NCI-H2081 (cell line): ENCODE measurements around the gene FRS3.

Experiments
- DNase-seq, 2 experiments: peaks; one replicate each; lab custom pipeline; 2025; lab: John Stamatoyannopoulos, UW

Gene FRS3

DNA sequence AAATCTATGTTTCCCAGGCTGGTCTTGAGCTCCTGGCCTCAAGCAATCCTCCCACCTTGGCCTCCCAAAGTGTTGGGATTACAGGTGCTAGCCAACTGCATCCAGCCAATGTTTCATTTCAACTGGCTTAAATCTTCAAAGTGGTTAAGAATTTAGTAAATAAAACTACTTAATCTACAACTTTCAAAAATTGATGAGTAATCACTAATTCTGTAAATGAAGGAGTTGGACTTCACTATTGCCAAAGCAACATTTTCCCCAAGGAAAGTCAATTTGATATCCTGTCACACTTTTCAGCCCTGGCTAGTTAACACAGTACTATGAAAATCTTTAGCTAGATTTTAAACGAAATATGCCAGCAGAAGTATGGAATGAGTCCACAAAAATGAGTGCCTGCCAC is 11.6 kb upstream of the FRS3 start:
- no peak for DNase-seq

DNA sequence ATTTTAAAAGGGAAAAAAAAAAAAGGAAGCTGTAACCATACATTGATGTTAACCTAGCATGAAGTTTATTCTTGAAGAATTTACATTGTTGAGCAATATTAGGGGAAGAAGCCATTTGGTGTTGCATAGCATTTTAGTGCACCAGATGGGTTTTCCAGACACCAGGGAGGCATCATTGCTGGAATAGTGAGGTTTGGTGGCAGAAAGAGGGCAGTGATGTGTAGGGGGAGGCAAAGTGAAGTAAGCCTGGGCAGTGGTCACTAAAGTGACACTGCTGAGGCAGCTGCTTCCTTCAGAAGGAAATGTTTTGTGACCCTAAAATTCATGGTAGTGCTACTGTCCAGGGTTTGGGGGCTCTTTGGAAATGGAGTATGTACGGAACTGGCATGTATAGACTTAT is 10.3 kb upstream of the FRS3 start:
- no peak for DNase-seq

DNA sequence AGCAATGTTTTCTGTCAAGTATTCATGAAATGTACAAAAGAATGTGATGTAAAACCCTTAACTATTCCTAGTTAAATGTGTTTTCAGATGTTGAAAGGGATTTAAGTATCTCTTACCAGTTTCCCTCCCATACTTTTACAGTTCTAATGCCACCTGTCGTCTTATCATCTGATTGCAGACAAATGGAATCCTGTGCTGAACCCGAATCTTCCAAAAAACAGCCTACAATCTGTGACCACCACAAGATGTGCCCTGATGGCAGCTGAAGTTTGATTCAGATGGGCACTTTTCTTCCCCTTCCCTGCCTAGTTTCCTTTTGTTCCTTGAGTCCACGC is 9.7 kb upstream of the FRS3 start:
- DNase-seq, result no peak

DNA sequence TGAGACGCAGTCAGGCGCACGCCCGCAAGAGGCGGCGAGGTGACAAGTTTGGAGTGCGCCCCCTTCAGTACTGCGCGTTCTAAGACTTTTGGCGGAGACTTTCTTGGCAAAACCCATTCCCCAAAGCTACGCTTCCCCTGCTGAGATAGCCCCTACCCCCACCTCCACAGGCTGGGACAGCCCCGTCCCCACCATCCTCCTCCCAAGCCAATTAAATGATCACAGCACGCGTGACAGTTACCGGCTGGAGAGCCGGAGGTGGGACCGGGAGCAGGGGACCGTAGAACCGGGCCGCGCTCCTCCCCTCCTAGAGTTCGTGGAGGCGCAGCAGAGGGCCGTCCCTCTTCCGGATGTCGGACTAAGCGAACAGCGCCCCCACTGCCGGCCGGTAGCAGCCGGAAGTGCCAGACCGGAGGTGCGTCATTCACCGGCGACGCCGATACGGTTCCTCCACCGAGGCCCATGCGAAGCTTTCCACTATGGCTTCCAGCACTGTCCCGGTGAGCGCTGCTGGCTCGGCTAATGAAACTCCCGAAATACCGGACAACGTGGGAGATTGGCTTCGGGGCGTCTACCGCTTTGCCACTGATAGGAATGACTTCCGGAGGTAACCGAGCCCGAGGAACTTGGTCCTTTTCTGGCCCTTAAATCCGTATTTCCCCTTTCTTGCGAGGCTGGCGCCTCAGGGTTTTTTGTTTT is 7.7 kb upstream of the FRS3 start, which contains the start of gene TOMM6:
TSS of gene TOMM6 (plus strand) at position 476 of the 699 bp plus-strand sequence. CDS start at position 480, 4 bp downstream.
- peak; percentile 86 to 93 for DNase-seq

DNA sequence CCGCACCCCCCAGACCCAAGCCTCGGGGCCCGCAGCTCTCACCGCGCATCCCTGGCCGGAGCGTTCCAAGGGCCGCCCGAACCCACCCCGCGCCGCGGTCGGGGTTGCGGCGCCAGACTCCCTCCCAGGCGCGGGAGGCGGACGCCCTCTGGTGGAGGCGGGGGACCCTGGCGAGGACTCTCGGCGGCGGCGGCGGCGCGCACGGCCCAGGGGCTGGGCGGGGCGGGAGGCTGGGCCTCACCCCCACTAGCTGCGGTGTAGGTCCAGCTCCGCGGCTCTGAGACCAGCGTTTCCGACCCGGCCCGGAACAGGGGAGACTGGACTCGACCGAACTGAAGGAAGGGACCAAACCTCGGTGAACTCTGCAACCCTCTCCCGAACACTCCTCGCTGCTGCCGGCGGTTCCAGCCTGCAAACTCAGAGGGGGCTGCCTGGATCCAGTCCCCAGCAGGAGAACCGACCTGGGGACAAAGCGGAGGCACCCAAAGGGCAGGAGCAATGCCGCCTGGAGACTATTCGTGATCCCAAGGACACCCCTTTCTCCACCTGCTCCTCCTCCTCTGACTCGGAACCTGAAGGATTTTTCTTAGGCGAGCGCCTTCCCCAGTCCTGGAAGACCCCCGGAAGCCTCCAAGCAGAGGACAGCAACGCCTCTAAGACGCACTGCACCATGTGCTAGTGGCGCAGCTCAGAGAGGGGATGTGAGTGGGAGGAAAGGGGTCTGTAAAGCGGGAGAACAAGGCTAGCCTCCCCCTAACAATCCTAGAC is 6.9 kb upstream of the FRS3 start:
- DNase-seq, result peak; percentile 49 to 79

DNA sequence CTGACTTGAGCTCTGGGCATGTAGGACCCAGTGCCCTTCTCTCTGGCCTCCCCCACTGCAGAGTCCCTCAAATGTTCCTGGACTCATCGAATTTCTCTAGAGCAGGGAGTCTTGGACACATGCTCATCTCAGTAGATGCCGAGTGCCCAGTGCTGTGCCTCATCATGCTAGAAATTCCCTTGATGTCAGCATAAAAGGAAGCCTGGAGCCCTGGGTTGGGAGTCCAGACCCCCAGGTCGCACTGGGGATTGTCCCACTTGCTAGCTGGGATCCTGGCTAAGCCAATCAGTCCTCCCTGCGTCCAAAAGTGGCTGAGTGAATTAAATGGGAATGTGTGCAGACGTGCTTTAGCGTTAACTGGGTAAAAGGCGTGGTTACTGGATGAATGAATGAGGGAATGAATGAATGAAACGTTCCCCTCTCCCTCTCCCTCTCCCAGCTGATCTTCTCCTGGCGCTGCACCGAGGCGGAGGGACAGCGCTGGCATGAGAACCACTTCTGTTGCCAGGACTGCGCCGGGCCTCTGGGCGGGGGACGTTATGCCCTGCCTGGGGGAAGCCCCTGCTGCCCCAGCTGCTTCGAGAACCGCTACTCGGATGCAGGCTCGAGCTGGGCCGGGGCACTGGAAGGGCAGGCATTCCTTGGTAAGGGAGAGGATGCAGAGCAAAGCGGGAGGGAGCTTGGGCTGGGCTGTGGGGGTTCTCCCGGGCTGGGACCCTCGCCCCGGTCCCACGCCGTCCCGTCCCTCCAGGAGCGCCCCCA is 6.2 kb upstream of the FRS3 start:
- DNase-seq, result no peak

DNA sequence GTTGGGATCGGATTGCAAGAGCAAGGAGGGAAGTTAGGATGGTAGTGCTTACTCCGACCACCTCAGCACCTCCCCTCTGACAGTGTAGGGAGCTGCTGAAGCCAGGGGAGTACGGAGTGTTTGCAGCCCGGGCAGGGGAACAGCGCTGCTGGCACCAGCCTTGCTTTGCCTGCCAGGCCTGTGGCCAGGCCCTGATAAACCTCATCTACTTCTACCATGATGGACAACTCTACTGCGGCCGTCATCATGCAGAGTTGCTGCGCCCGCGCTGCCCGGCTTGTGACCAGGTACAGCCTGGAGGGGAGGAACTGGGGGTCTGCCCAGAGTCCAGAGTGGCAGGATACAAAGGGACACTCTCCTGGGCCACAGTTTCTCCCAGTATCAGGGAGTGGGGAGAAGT is 5.6 kb upstream of the FRS3 start:
- DNase-seq, result no peak

DNA sequence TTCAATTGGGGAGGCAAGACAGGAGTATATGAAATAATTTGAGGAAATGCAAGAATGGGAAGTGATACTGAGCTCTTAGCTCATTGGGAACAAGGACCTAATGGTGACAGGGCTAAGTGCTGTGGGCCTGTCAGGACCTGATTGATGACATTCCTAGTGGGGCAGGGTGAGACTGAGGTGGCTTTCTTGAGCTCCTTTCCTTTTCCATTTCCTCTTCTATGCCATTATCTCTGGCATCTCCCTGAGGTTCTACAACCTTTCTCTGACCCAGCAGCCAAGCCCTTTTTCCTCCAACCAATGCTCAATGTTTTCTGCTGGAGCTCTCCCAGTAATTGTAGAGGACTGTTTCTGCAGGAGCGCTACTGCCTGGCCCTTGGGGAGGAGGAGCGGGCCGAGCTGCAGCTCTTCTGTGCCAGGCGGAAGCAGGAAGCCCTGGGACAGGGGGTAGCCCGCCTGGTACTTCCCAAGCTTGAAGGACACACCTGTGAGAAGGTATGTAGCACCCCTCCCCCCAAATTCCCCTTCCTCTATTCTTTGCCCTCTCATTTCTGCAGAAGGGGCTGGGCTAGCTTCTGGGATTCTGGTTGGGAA is 5.0 kb upstream of the FRS3 start:
- DNase-seq, result no peak

DNA sequence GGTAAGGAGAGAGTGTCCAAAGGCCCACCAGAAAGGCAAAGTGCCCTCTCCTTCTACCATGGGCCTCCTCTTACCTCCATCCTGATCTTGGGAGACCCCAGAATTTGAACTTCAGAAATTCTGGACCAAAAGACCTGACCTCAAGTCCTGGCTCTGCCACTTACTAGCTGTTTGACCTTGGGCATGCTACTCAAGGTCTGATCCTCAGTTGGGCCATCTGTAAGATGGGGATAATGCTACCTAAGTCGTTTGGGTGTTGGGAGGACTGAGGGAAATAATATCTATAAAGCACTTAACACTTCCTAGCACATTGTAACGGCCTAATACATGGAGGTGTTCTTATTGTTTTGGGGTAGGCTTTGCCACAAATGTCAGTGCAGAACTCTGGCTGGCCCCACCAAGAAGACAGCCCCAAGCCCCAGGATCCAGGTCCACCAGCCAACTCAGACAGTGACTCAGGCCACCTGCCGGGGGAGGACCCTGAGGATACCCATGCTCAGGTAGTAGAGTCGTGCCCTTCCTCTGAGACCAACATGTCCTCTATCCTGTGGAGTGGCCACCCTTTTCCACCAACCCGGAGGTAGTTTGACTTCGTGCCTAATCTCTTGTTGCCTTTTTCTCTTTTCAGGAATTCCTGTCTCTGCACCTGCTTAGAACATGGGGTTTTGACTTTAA is 3.5 kb upstream of the FRS3 start:
- DNase-seq, result no peak

DNA sequence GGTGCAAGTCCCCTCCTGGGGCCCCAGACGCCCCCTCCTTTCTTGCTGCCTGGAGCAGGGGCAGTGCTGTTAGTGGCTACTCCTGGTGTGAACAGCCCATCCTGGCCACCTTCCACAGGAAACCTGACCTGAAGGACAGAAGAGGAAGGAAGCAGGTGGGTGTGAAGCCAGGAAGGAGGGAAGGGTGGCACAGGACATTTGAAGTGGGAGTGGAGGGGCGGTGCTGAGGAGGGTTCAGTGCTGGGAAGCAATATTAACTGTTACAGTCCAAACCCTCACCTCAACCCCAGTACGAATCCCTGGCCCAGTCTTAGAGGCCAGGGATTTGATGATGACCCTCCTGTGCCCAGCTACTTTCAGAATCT is 1.6 kb upstream of the FRS3 start:
- DNase-seq, result no peak

DNA sequence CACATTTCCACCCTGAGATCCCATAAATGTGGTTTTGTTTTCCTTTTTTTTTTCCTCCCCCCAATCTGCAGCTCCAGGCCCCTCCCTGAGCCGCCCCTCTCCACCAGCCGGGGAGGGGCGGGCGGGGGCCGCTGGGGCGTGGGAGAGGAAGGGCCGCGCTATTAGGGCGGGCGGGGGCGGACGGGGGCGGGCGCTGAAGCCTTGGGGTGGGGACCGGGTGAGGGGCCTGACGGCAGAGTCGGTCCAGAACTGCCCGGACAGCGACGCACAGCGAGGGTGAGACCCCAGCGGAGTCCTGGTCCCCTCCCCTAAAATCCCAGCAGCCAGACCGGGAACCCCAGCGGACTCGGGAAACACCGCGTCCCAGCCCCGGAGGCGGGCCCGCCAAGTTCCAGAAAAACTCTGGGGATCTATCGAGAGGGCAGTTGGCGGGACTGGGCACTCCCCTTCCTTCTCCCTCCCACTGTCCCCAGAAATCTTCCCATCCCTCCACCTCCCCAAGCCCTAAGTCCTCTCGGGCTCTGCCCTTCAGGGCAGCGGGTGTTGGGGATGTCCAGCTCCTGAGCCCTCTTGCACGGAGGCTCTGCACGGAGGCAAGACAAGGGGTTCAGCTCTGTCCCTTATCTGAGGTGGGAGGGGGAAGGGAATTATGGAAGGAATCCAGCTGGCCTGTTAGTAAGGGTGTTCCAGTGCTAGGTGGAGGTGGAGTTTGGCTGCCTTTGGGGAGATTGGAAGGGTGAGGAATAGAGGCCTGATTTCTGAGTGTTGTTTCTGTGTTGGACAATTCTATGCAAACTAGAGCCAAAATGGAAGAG is 1.1 kb upstream of the FRS3 start, which contains the start of gene PRICKLE4:
TSS of gene PRICKLE4 (plus strand) at position 232 of the 815 bp plus-strand sequence. CDS start 2,692 bp downstream, outside the sequence.
- DNase-seq, result no peak

DNA sequence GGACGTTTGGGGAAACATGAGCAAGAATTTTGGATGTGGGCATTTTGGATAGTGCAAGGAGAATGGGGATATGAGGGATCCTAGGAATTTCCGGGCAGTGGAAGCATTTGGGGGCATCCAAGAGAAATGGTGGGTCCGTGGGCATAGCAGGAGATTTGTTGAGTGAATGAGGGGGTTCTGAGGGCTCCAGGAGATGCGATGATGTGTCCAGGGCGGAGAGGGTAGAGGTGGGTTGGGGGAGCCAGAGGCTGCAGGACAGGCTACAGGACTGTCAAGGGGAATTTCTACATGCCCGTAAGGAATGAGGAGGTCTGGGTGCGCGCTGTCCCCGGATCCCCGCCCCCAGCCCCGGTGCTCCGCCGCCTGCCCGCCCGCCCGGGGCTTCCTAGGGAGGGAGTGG is 364 bp downstream of the FRS3 start:
- DNase-seq, result no peak

DNA sequence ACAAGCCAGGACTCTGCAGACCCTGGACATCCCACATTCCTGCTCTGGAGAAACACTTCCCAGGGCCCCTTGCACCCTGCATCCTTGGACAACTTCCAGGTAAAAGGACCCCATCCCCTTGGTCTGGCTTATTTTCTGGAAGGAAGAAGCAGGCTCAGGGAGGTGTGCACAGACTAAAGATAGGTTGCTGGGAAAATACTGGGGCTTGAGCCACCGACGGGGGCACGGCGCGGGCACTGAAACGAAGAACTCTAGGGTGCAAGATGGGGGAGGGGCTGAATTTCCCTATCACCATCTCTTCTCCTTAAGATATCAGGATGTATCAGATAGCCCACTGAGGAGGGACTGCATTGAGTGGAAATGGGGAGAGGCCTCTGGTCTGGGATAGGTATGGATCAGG is 805 bp downstream of the FRS3 start:
- no peak for DNase-seq

DNA sequence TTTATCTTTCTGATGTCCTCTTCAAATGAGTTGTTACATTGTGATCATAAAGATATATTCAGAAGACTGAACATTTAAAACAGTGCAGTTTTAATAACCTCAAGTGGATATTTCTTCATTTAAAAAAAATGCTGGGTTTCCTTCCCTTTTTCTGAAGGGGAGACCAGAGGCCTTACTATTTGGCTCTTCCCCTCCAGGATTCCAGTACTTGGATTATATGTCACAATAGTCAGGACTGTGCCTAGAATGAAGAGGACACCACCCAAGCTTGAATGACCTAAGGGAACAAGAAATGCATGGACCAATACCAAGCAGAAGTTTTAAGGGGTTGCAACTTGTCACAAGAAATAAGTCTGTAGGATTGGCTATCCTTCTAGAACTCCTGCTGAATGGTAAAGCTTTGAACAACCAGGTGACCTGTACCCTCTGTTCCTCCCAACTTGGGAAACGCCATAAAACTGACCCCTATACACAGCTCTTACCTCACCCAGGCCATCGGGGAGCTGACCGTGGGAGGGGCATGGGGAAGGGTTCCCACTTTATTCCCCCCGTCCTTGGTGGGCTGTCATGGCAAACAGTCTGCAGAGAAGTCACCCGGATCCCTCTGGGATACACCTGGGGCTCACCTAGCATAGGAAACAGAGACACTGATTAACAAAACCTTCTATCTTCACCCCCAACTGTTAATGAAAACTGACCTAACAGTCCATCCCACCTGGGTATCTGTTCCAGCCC is 2.0 kb downstream of the FRS3 start:
- DNase-seq, result no peak

DNA sequence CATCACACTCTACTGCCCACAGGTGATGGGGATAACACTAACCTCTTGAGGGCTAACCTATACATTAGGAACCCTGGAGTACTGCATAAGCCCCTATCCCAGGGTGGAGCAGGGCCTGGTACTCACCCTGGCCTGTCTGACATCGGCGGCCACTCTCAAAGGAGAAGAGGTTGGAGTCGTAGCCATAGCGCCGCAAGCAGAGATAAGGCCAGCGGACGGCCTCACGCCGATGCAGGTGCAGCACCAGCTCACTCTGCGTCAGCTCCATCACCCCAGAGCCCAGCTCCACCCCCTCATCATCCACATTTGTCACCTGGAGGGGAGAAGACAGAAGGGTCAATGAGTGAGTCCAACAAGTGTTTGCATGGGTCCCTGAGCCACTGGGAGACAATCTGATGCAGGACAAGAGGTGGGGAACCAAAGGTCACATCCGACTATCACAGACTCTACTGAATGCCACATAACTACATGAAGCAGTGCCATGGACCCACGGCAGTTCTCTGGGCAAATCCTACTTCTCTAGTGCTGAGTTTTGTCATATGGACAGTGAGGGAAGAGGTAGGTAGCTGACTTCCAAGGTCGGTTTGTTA is 4.3 kb downstream of the FRS3 start:
- no peak for DNase-seq

DNA sequence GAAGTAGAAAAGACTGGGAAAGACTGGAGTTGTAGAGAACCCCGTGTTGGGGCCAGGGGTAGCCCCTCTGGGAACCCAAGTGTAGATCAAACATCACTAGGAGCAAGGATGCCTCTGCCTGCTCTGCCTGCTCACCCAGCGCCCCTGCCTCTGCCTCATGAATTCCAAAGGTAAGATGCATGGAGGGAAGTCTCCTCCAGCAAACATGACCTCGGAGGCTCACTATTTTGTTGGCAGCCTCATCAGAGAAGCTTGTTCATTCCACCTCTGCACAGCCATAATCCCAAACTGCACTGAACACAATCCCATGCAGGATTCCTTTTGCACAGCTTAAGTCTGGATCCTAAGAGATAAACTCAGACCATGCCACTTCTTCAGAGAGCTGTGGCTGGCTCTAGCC is 4.9 kb downstream of the FRS3 start:
- no peak for DNase-seq

DNA sequence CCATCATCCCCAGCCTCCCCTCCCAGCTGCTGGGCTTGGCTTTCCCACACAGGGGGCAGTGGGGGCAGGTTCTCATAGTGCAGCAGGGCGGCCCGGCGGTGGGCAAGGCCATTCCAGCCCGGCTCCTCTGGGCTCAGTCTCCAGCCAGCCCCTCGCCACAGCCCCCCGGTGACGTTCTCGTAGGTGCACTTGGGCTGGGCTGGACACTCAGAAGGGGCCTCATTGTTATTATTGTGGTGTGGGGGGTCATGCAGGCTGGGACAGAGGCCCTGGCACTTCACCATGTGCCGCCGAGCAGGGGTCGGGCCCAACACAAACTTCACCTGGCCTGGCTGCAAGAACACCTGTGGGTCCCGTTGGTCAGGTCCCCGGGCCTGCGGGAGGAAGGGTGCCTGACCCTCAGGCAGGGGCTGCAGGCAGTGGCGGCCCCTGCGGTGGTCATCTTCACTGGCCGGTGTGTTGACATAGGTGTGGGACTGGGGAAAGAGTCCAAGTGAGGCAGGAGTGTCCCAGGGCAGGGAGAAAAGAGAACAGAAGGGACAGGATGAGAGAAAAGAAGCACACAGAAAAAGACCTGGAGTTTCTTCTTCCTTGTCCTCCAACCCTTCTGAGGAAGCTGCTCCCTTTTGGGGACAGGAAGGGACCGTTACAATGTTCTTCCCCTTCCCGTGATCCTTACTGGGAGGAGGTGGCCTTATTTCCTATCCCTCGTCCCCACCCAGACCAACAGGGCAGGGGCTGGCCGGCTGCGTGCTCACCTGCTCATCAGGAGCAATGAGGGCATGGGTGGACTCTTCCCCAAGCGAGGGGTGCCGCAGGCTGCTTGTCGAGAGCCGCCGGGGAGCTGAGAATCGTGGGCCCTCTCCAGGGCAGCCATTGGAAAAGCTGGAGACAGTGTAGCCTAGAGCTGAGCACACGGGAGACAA is 8.4 kb downstream of the FRS3 start:
- no peak for DNase-seq

DNA sequence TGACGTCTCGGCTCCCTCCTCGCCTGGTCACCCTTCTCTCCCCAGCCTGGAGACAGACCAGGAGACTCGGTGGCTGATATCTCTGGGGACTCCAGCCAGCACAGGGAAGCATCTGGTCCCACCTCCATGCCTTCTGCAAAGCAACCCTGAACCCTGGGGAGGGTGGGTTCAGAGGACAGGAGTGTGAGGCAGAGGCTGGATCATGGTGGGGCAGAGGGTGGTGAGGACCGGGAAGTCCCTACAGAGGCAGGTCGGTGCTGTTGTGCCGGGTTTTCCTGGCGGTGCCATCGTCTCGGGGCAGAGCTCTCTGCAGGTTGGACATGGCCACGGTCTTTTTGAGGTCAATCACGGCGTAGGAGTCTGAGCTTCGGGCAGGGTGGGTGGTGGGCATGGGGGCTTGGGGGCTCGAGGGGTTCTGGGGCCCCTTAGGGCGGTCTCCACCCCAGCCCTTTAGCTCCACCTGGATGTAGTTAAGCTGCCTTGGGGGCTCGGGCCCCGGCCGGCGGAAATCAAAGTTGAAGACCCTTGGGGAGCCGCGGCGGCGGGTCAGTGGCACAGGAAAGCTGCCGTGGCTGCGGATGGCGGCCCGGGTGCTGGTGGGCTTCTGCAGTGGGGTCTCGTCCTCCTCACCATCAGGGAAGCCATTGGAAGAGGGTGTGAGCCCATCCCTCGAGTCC is 9.2 kb downstream of the FRS3 start:
- DNase-seq, result no peak
